Forelimb muscle (tissue), 1 donor: ENCODE measurements around the gene VIM. TPM values are rescaled to one million over a fixed set of nuclear protein-coding genes. Genes with fewer than 3 reads are reported as not detected.
"Not testable (repeated sequence)": the region's sequence is repeated elsewhere in the genome, so short reads cannot be mapped to it uniquely, and the experiment has no call there.

ENCODE experiments used
- DNase-seq: peaks from one replicate; pipeline ENCODE4 v3.0.0-alpha.2; 2013; ENCODE audit warnings: low read depth
- polyA plus RNA-seq: library from polyadenylated mRNA; unstranded; fragments of 120-200 nt; gene quantifications from one replicate; pipeline ENCODE4 v1.2.1, GENCODE V29; 2013; ENCODE audit not compliant: insufficient read length

Gene VIM
- polyA plus RNA-seq, 1 donor, result 2,675 TPM

DNA sequence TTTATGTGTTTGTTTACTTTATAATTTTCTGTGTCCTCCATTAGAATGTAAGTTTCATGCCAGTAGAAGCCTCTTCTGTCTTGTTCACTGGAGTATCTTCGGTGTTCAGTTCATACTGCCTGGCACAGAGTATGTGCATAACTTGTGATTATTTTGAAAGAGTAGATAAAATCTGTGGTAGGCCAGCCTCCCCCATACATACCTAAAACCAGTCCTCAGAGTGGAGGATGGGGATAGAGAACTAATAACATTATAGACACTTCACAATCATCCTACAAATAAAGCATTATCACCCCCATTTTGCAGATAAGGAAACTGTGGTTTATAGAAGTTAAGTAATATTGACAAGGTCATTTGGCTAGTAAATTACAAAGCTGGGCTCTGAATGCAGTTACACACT is 28.0 kb downstream of the VIM start:
- no peak for DNase-seq

GRCh38 chr10:17256627-17257026 is 28.6 kb downstream of the VIM start:
- no peak for DNase-seq

DNA sequence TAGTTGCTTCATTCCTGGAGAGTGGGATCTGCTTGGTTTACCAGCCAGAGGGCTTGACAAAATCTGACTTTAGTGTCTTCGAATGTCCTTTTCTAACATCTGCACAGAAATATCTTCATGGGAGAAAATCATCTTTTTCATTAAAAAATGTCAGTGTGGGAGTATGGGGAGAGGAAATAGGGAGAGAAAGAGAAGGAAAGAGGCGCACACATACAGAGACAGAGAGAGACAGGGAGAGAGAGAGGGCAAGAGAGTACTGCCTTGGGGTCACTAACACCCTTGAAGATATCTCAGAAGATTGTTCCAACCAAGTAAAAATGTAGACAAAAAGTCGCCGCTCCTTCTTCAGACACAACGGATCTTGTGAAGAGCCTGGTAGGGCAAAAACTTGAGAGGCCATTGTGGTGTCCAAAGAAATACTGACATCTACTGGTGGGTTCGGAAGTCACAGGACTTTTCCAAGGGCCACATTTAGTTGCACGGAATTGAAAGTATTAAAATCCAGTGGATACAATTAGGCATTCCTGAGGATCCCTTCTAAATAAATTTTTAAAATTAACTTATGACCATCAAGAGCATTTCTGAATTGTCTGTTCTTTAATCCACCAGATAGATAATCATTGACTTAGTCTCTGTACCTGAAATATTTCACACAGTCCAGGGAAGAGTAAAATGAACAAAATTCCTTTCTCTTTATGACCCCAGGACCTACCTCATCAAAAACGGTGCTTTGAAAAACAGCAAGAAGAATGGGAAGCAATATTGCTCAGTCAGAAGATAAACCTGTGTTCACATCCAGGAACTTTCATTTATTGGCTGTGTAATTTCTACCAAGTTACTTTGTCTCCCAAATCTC is 29.7 kb downstream of the VIM start:
- peak; percentile 78 for DNase-seq

DNA sequence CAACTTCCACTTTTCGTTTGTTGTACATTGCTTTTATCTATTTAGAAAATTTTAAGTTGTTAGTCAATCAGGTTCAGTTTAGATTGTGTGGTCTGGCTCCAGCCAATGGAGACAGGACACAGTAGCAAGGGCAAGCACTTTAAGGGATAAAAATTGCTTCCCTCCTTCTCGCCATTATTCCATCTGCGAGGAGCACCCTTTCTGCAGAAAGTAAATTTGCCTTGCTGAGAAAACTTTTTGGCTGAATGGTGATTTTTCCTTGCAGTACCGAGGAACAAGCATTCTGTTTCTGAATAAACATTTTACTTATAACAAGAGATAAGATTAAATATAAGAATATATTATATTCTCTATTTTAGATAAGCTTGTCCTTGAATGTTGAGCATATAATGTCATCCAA is 34.5 kb downstream of the VIM start:
- DNase-seq, result no peak

DNA sequence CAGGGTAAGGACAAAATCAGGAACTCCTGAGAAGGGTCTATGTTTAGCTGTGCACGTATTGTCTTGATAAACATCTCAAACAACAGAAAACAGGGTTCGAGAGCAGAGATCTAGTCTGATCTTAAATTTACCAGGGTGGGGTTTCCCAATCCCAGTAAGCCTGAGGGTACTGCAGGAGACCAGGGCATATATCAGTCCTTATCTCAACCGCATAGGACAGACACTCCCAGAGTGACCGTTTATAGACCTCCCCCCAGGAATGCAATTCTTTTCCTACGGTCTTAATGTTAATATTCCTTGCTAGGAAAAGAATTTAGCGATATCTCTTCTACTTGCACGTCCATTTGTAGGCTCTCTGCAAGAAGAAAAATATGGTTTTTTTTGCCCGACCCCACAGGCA is 35.5 kb downstream of the VIM start:
- no peak for DNase-seq

GRCh38 chr10:17265468-17265867 is 37.4 kb downstream of the VIM start:
- DNase-seq, result no peak

GRCh38 chr10:17266549-17266948 is 38.5 kb downstream of the VIM start:
- not testable (repeated sequence) for DNase-seq

GRCh38 chr10:17272648-17273047 is 44.6 kb downstream of the VIM start:
- no peak for DNase-seq

DNA sequence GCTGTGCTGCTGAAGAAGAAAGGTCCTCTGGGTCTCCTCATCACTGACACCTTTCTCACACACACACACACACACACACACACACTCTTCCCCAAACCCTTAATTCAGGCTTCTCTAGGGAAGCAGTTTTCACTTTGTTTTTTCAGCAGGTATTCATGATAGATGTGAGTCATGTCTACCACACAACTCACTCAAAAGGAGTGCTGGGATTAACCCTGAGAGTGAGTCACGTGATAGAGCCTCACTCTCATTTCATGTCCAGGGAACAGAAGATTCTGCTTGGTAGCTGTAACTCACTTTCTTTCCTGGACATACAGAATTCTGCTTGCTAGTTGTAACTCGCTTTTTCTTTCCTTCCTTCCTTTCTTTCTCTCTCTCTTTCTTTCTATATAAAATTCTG is 45.4 kb downstream of the VIM start:
- DNase-seq, result no peak

DNA sequence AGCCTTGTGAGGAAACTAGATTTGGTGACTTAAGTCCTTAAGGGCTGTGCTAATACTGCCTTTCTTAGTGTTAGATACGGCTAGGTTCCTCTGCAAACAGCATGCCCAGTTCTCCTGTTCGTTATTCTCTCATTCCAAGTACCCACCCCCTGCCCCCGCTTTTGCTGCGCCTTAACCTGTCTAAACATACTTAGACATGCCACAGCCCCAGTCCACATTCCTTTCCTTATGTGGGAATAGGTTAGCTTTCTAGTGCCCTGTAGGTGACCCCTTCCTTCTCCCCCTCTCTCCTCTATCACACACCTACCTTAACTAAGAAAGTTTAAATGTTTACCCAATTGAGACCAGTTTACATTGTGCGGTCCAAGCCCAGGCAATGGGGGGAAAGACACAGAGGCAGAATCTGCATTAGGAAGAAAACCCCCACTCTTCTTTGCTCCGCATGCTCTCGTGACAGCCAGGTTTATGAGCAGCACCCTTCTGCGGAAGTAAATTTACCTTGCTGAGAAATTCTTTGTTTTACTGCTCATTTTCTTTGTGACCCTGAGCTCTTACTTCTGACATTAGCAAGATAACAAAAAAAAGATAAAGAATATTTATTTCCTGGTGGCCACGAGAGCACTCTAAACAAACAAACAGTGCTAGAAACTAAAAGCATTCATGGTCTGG is 48.8 kb downstream of the VIM start:
- DNase-seq, result no peak

DNA sequence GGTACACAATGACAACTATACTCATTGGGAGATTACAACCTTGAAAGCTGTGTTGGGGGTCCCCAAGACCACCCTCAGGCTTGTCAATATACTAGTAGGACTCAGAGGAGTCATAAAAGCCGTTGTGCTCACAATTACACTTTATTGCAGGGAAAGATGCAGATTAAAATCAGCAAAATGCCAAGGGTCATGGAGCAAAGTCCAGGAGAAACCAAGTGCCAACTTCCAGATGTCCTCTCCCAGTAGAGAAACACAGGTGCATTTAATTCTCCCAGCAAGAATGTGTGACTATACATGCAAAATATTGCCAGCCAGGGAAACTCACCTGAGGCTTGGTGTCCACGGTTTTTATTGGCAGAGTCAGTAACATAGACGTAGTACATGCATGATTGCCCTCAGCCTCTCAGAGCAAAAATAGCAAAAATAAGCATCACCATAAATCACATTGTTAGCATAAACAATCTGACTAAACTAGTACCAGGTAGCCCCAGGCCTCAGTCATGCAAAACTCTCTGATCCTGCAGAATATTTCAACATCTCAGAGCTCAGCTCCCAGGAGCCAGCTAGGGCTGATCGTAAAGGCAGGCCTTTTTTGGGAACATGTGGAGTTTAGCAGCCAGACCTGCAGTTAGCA is 50.7 kb downstream of the VIM start:
- DNase-seq, result no peak

GRCh38 chr10:17282311-17282710 is 54.3 kb downstream of the VIM start:
- no peak for DNase-seq

DNA sequence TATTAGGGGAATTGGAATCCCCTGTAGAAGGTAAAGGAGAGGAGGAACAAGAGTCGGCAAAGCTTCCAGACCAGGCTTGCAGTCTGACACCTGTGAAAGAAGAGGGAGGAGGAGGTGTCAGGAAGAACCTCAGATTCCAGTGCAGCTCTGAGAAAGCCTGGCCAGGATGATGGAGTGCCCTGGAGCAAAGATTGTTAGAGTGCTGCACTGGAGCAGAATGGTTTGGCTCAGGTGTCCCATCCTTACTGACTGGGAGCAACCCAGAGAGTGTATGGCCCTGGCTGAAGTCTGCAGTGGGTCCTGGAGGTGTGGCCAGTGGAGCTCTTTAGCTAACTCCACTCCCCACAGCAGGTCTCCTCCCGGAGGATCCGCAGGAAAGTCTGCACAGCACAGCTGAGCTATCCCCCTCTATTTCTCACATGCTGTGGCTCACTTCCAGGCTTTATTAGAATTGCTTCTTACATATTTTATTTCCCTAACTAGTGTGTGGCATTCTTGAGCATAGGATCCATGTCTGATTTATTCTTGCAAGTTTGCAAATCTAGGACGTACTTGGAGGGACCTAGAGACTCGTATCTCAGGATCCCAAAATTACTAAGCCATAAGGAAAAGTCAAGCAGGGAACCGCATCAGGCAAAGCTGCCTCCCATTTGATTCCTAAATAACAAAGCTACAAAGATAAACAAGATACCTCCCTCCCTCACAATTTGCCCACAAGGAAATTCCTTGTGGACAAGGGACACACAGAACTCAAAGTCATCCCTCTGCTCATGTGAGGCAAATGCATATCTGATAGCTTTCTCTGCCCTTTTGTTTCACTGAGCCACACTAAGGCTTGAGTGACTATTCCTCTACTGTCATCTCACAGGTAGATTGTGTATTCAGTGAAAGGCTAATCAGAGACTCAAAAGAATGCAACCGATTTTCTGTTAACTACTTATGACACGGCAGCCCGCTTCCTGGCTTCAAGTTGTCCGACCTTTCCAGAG is 58.8 kb downstream of the VIM start:
- no peak for DNase-seq

Other genes with a start within 250 kb of the VIM start
- 3.7 TPM for gene CUBN, start 98.4 kb upstream of the VIM start, polyA plus RNA-seq
- 6.9 TPM for gene TRDMT1, start 26.6 kb upstream of the VIM start, polyA plus RNA-seq
- 1.3 TPM for gene ST8SIA6, start 226.4 kb downstream of the VIM start, polyA plus RNA-seq